Transverse colon (tissue), 4 donors: ENCODE data around the gene NCR2. TPM values are rescaled to one million over a fixed set of nuclear protein-coding genes. Genes with fewer than 3 reads are reported as not detected.

Source experiments
- DNase-seq: peaks from one replicate; pipeline ENCODE4 v3.0.0-alpha.2; 2019
- H3K27ac ChIP-seq, 4 donors: fragments of 200-600 bp; sonication (generic); 2 replicates each; pipeline ENCODE4 v1.5.1; 2016 to 2018; ENCODE audit warnings: inconsistent platforms in 4 of 4
- H3K27me3 ChIP-seq: fragments of 200-600 bp; sonication (generic); 2 replicates; pipeline ENCODE4 v1.5.1; 2017; ENCODE audit warnings: inconsistent platforms
- H3K36me3 ChIP-seq, 4 donors: fragments of 200-600 bp; sonication (generic); 2 replicates each; pipeline ENCODE4 v1.5.1; 2017 to 2019; ENCODE audit warnings: inconsistent platforms in 4 of 4
- H3K4me1 ChIP-seq, 4 donors: fragments of 200-600 bp; sonication (generic); 2 replicates each; pipeline ENCODE4 v1.5.1; 2017 to 2020; ENCODE audit warnings: inconsistent platforms in 4 of 4
- H3K4me3 ChIP-seq, 4 donors: fragments of 200-600 bp; sonication (generic); 1 replicate in 1 of 4; 2 replicates in 3 of 4; pipeline versions ENCODE4 v1.5.1 to v1.6.1; 2017 to 2019; ENCODE audit warnings: inconsistent platforms in 4 of 4
- H3K9me3 ChIP-seq, 2 donors: fragments of 200-600 bp; sonication (generic); 2 replicates each; pipeline ENCODE4 v1.5.1; 2017 to 2019; ENCODE audit warnings: inconsistent platforms in 2 of 2
- EP300 ChIP-seq: sonication (generic); formaldehyde crosslinking; IDR thresholded peaks from one replicate; pipeline ENCODE4 v1.6.1; 2017; ENCODE audit warnings: antibody characterized with exemption, low read depth
- POLR2A ChIP-seq: fragments of 450-650 bp; IDR thresholded peaks from one replicate; pipeline ENCODE4 v1.6.1; 2016; ENCODE audit warnings: antibody characterized with exemption, mild to moderate bottlenecking, moderate library complexity
- POLR2AphosphoS5 ChIP-seq, 3 donors: sonication (generic); formaldehyde crosslinking; IDR thresholded peaks; one replicate each; pipeline ENCODE4 v1.6.1; 2016; ENCODE audit warnings: antibody characterized with exemption in 3 of 3
- WGBS, 2 donors: methylation state at CpG; one replicate each; pipeline ENCODE4 v1.1.5; 2018; ENCODE audit warnings: low coverage in 1 of 2; 5-methylcytosine and 5-hydroxymethylcytosine counted together
- in situ Hi-C, 4 donors: fragments of 200-750 bp; cut with MboI; loops; one replicate each; pipeline versions ENCODE4 v1.15.0 to v1.15.1; 2017; ENCODE audit warnings: low sequenced_read_pairs in 3 of 4, low pct_ligation_motif_present in 1 of 4, low pct_unique_long_range_greater_than_20kb in 1 of 4
- intact Hi-C: fragments of 100-400 bp; cut with DNase I; formaldehyde crosslinking; loops from one replicate; pipeline ENCODE4 v1.15.1; 2023; ENCODE audit warnings: low total_unique reads
- total RNA-seq, 4 donors: library from RNA; depleted of rRNA; stranded (reverse); fragments of >200 nt; gene quantifications; one replicate each; pipeline ENCODE4 v1.1.0, GENCODE V29; 2016
- TF ChIP-seq, protein P1 (sequence below), 5 experiments: fragments of 200-600 bp in 3 of 5; fragments of 450-650 bp in 2 of 5; sonication (generic) in 3 of 5; IDR thresholded peaks; 1 replicate in 2 of 5; 2 replicates in 3 of 5; pipeline ENCODE4 v1.5.1; 2016 to 2017; ENCODE audit warnings: antibody characterized with exemption in 5 of 5, inconsistent platforms in 3 of 5, mild to moderate bottlenecking in 2 of 5, moderate library complexity in 1 of 5

The NCR2 gene
- total RNA-seq, 4 donors from 2014 or later: not detected

DNA sequence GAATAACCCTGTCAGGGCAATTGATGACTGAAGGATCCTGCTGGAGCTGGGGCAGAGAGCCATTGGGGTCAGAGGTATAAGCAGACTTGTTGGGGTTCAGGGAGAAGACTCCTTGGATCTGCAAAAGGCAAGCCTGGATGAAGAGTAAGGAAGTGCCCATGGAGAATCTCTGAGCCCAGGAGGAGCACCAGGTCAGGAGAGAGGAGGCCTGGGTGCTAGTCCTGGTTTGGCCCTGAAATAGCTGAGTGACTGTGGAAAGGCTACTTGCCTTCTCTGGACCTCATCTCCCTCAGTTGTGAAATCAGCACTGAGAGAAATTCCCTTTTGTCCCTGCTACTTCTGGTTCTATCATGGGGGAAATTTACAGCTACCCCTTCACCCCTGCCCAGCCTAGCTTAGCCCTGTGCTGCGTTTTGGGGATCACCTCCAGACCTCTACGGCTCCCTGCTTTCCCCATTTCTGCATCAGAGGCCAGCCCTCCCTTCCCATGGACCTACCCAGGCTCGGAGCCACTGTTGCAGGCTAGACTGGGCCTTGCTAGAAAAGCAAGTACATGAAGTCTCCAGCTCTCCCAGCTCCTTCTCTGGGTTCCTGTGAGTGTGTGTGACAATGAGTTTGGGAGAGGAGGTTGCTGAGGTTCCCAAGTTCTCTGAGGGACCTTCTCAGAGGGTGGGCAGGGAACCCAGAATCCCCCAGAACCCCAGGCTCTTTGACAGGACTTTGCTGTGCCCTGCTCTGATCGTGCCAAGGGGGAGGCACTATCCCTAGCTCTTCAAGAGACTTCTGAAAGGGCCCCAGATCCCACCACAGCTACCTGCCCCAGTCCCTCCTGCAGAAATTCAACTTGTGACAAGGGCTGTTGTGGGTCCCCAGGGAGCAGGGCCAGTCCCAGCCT lies 2.3 kb upstream of the NCR2 start:
- WGBS, 2 donors: 66 to 80% methylated on average over 1 to 4 of the region's 4 CpGs
- H3K27ac ChIP-seq: no peak overlapping the region
- peaks cover 24% of the 10 kb centered on the region for H3K27me3 ChIP-seq
- no peak overlapping the region for H3K4me3 ChIP-seq
- in situ Hi-C loops (no loop called here), intact Hi-C loops (no loop called here)
- no peak for DNase-seq
- no peak for TF ChIP-seq POLR2A
- no peak for TF ChIP-seq EP300
- TF ChIP-seq, protein P1, sequence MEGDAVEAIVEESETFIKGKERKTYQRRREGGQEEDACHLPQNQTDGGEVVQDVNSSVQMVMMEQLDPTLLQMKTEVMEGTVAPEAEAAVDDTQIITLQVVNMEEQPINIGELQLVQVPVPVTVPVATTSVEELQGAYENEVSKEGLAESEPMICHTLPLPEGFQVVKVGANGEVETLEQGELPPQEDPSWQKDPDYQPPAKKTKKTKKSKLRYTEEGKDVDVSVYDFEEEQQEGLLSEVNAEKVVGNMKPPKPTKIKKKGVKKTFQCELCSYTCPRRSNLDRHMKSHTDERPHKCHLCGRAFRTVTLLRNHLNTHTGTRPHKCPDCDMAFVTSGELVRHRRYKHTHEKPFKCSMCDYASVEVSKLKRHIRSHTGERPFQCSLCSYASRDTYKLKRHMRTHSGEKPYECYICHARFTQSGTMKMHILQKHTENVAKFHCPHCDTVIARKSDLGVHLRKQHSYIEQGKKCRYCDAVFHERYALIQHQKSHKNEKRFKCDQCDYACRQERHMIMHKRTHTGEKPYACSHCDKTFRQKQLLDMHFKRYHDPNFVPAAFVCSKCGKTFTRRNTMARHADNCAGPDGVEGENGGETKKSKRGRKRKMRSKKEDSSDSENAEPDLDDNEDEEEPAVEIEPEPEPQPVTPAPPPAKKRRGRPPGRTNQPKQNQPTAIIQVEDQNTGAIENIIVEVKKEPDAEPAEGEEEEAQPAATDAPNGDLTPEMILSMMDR (IDR thresholded peaks at IDR 0.05): no peak
- no peak for TF ChIP-seq POLR2AphosphoS5 (IDR thresholded peaks at IDR 0.05)
- no peaks in the 10 kb centered on the region for H3K4me1 ChIP-seq
- no peaks in the 10 kb centered on the region for H3K36me3 ChIP-seq
- H3K9me3 ChIP-seq: no peaks in the 10 kb centered on the region

- Histone ChIP-seq H3K4me1 (no peaks in the 10 kb centered on the region), H3K27me3 (peaks cover 16% of the 10 kb centered on the region), H3K9me3 (no peaks in the 10 kb centered on the region), H3K27ac (no peak overlapping the region), H3K36me3 (no peaks in the 10 kb centered on the region), H3K4me3 (no peak overlapping the region)
- TF ChIP-seq, protein P1 (IDR thresholded peaks at IDR 0.05): no peak
- TF ChIP-seq POLR2A (no peak), POLR2AphosphoS5 (IDR thresholded peaks at IDR 0.05) (no peak), EP300 (no peak)
- 64% methylated on average over 11 of the region's 11 CpGs; no CpG with 5 or more reads in 1 of the 2 donors for WGBS, 2 donors
- no peak for DNase-seq
- intact Hi-C loops: no loop called here
- in situ Hi-C loops: no loop called here
Measured at GRCh38 chr6:41334482-41335040, 847 bp upstream of the NCR2 start.

DNA sequence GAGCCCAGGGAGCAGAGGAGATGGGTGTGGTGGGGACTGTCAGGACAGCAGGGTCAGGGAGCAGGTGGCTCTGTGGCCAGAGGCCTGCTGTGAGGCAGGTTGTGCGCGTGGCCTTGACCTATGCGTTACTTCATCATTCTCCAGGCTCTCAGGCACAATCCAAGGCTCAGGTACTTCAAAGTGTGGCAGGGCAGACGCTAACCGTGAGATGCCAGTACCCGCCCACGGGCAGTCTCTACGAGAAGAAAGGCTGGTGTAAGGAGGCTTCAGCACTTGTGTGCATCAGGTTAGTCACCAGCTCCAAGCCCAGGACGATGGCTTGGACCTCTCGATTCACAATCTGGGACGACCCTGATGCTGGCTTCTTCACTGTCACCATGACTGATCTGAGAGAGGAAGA lies 535 bp downstream of the NCR2 start:
- WGBS, 2 donors: 95% methylated on average over 11 of the region's 11 CpGs; no CpG with 5 or more reads in 1 of the 2 donors
- H3K9me3 ChIP-seq: no peaks in the 10 kb centered on the region
- TF ChIP-seq POLR2A: no peak
- no peak for TF ChIP-seq POLR2AphosphoS5 (IDR thresholded peaks at IDR 0.05)
- no peak for TF ChIP-seq EP300
- TF ChIP-seq, protein P1 (IDR thresholded peaks at IDR 0.05): no peak
- H3K27me3 ChIP-seq: peaks cover 9% of the 10 kb centered on the region
- intact Hi-C loops (no loop called here), in situ Hi-C loops (no loop called here)
- no peak for DNase-seq
- no peaks in the 10 kb centered on the region for H3K4me1 ChIP-seq
- H3K4me3 ChIP-seq: no peak overlapping the region
- H3K27ac ChIP-seq: no peak overlapping the region
- no peaks in the 10 kb centered on the region for H3K36me3 ChIP-seq

DNA sequence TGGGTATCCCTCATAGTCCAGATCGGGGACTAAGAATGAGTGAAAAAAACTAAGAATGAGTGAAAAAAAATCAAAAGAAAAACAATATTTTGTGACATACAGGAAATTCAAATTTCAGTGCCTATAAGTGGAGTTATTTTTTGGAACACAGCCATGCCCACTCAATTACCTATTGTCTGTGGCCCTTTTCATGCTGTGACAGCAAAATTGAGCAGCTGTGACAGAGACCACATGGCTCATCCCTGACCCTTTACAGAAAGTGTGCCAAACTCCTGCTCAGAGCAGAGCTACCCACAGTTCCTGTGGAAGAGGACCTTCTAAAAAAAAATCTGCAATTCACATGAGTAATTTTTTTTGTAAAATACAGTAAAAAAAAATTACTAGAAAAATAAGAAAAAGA lies 1.4 kb downstream of the NCR2 start:
- H3K4me1 ChIP-seq: no peaks in the 10 kb centered on the region
- H3K4me3 ChIP-seq: no peak overlapping the region
- no peak overlapping the region for H3K27ac ChIP-seq
- peaks cover 9% of the 10 kb centered on the region for H3K27me3 ChIP-seq
- 83 to 85% methylated on average over 1 of the region's 1 CpG for WGBS, 2 donors
- intact Hi-C loops: no loop called here
- DNase-seq: no peak
- no peak for TF ChIP-seq EP300
- TF ChIP-seq, protein P1 (IDR thresholded peaks at IDR 0.05): no peak
- TF ChIP-seq POLR2A: no peak
- no peak for TF ChIP-seq POLR2AphosphoS5 (IDR thresholded peaks at IDR 0.05)
- no peaks in the 10 kb centered on the region for H3K9me3 ChIP-seq
- in situ Hi-C loops: no loop called here
- no peaks in the 10 kb centered on the region for H3K36me3 ChIP-seq
